ENCODE results near the gene SDK1. TPM values are rescaled to one million over a fixed set of nuclear protein-coding genes. Genes with fewer than 3 reads are reported as not detected.

Gene SDK1
- total RNA-seq, 4 donors from 2014 or later, result 2.0 to 9.3 (median 3.8) TPM

GRCh38 chr7:3899559-3899991 lies 598.5 kb downstream of the SDK1 start:
- TF ChIP-seq POLR2A (IDR thresholded peaks at IDR 0.05) (no peak), CTCF (IDR thresholded peaks at IDR 0.05) (no peak)
- no peak overlapping the region for H3K27ac ChIP-seq
- H3K36me3 ChIP-seq, result no peaks in the 10 kb centered on the region
- H3K27me3 ChIP-seq, result peaks cover 0 to 6% (median 0%) of the 10 kb centered on the region in 4 donors
- no peak overlapping the region for H3K4me3 ChIP-seq
- no peaks in the 10 kb centered on the region for H3K4me1 ChIP-seq
- DNase-seq, result no peak
- intact Hi-C loops (cut with DNase I), result loop anchor here (10.0 kb wide), 1 partner anchor 595 kb away; the partner anchor contains the start of gene SDK1
- WGBS, 2 donors, result 74 to 86% methylated on average over 4 to 8 of the region's 9 CpGs
- no peaks in the 10 kb centered on the region for H3K9me3 ChIP-seq

- H3K36me3 ChIP-seq, result no peaks in the 10 kb centered on the region
- H3K27ac ChIP-seq, result no peak overlapping the region
- 94 to 96% methylated on average over 19 of the region's 19 CpGs for WGBS, 2 donors
- DNase-seq, result no peak
- intact Hi-C loops (cut with DNase I), result no loop called here
- H3K9me3 ChIP-seq, result no peaks in the 10 kb centered on the region
- no peak overlapping the region for H3K4me3 ChIP-seq
- peaks cover 0 to 11% (median 0%) of the 10 kb centered on the region in 3 donors for H3K4me1 ChIP-seq
- TF ChIP-seq CTCF (IDR thresholded peaks at IDR 0.05) (no peak), POLR2A (IDR thresholded peaks at IDR 0.05) (no peak)
- H3K27me3 ChIP-seq, result peaks cover 0 to 59% (median 0%) of the 10 kb centered on the region in 4 donors
Measured at GRCh38 chr7:3908153-3908552, 607.1 kb downstream of the SDK1 start.

- no peak overlapping the region for H3K4me3 ChIP-seq
- intact Hi-C loops (cut with DNase I), result no loop called here
- H3K27me3 ChIP-seq, result peaks cover 0 to 63% (median 0%) of the 10 kb centered on the region in 4 donors
- H3K9me3 ChIP-seq, result no peaks in the 10 kb centered on the region
- TF ChIP-seq POLR2A (IDR thresholded peaks at IDR 0.05) (no peak), CTCF (IDR thresholded peaks at IDR 0.05) (no peak)
- H3K36me3 ChIP-seq, result no peaks in the 10 kb centered on the region
- WGBS, 2 donors, result 76 to 97% methylated on average over 2 to 7 of the region's 7 CpGs
- no peak for DNase-seq
- peaks cover 0 to 11% (median 2%) of the 10 kb centered on the region in 3 donors for H3K4me1 ChIP-seq
- no peak overlapping the region for H3K27ac ChIP-seq
Measured at GRCh38 chr7:3909128-3909527, 608.1 kb downstream of the SDK1 start.

- no peak for DNase-seq
- no peak overlapping the region for H3K4me3 ChIP-seq
- H3K27ac ChIP-seq, result no peak overlapping the region
- peaks cover 0 to 11% (median 3%) of the 10 kb centered on the region in 3 donors for H3K4me1 ChIP-seq
- no peaks in the 10 kb centered on the region for H3K9me3 ChIP-seq
- no peaks in the 10 kb centered on the region for H3K36me3 ChIP-seq
- H3K27me3 ChIP-seq, result peaks cover 0 to 72% (median 0%) of the 10 kb centered on the region in 4 donors
- 85 to 93% methylated on average over 6 of the region's 6 CpGs for WGBS, 2 donors
- TF ChIP-seq POLR2A (IDR thresholded peaks at IDR 0.05) (no peak), CTCF (IDR thresholded peaks at IDR 0.05) (no peak)
- intact Hi-C loops (cut with DNase I), result no loop called here
Measured at GRCh38 chr7:3910054-3910453, 609.0 kb downstream of the SDK1 start.

GRCh38 chr7:3911685-3912084 lies 610.6 kb downstream of the SDK1 start:
- no peak for DNase-seq
- WGBS, 2 donors, result 41 to 57% methylated on average over 4 of the region's 4 CpGs
- Histone ChIP-seq H3K27ac (no peak overlapping the region), H3K36me3 (no peaks in the 10 kb centered on the region), H3K4me1 (peaks cover 0 to 12% (median 11%) of the 10 kb centered on the region in 3 donors), H3K4me3 (no peak overlapping the region), H3K27me3 (peaks cover 0 to 78% (median 0%) of the 10 kb centered on the region in 4 donors), H3K9me3 (no peaks in the 10 kb centered on the region)
- TF ChIP-seq POLR2A (IDR thresholded peaks at IDR 0.05), result no peak
- no peak for TF ChIP-seq CTCF (IDR thresholded peaks at IDR 0.05)
- intact Hi-C loops (cut with DNase I), result no loop called here
